ENCODE results near the gene ATP5F1D. TPM values are rescaled to one million over a fixed set of nuclear protein-coding genes. Genes with fewer than 3 reads are reported as not detected.
A peak's percentile ranks its signal among the peaks of the same experiment; 100 is the strongest.

ATP5F1D gene
- total and polyA plus RNA-seq, 2 of the 8 experiments (the other 6 are each of a cell fraction or from before 2014, with no cell fraction given): 174 to 249 TPM

DNA sequence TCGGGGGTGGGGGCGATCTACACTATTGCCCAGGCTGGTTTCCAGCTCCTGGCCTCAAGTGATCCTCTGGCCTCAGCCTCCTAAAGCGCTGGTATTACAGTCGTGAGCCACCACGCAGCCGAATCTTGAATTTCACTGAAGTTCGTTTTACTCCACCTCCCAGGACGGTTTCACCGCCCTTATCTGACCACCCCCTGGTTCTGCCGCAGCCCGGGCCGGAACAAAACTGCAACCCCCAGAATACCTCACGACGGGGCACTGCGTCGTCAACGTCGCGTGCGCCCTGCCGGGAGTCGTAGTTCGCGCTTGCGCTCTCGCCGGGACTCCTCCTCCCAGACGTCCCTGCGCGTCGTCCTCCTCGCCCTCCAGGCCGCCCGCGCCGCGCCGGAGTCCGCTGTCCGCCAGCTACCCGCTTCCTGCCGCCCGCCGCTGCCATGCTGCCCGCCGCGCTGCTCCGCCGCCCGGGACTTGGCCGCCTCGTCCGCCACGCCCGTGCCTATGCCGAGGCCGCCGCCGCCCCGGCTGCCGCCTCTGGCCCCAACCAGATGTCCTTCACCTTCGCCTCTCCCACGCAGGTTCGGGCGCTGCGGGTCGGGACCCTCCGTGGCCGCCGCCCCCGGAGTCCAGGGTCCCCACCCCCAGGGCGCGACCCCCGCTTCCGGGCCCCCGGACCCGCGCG, at the start of gene ATP5F1D (continued):
- TF ChIP-seq ZNF274 (IDR thresholded peaks at IDR 0.05; ENCODE audit: borderline replicate concordance, extremely low read depth, low read length) (no peak), TBP (IDR thresholded peaks at IDR 0.05; ENCODE audit: low read depth, low read length) (no peak), YY1 (IDR thresholded peaks at IDR 0.05; ENCODE audit: low read depth, low read length) (no peak), ASH2L (IDR thresholded peaks at IDR 0.05; ENCODE audit: low read length) (peak; percentile 20), BACH1 (IDR thresholded peaks at IDR 0.05; ENCODE audit: low read length) (no peak), RAD21 (IDR thresholded peaks at IDR 0.05 in 1 of 2, conservative IDR thresholded peaks at IDR 0.05 in 1 of 2; ENCODE audit: low read depth in 2 of 2, low read length in 2 of 2) (no peak), SIRT6 (IDR thresholded peaks at IDR 0.05; ENCODE audit: low read length) (no peak), MAFK (IDR thresholded peaks at IDR 0.05; ENCODE audit: low read depth, low read length) (no peak), JUN (IDR thresholded peaks at IDR 0.05; ENCODE audit: low read depth, low read length) (no peak), POLR2A (IDR thresholded peaks at IDR 0.05; ENCODE audit: control extremely low read depth in 1 of 2, low read depth in 2 of 2, low read length in 2 of 2) (no peak), SP1 (IDR thresholded peaks at IDR 0.05; ENCODE audit: low read depth, low read length) (no peak), EP300 (IDR thresholded peaks at IDR 0.05; ENCODE audit: borderline replicate concordance in 1 of 2, low read depth in 2 of 2, low read length in 2 of 2) (no peak), SP4 (IDR thresholded peaks at IDR 0.05; ENCODE audit: low read length) (no peak), SIN3A (conservative IDR thresholded peaks at IDR 0.05 in 1 of 2, IDR thresholded peaks at IDR 0.05 in 1 of 2; ENCODE audit: low read depth in 1 of 2, low read length in 2 of 2) (peak in 1 of 2 experiments; percentile 77; a peak in 2 of 4 replicates), TCF12 (IDR thresholded peaks at IDR 0.05; ENCODE audit: low read depth, low read length) (no peak), KDM1A (IDR thresholded peaks at IDR 0.05; ENCODE audit: borderline replicate concordance, low read length) (no peak), CHD2 (IDR thresholded peaks at IDR 0.05; ENCODE audit: low read length) (0 out of 2 replicates have a peak, but pooled peaks have one; percentile 23), CBX5 (IDR thresholded peaks at IDR 0.05; ENCODE audit: low read depth, low read length) (no peak), TAF7 (optimal IDR thresholded peaks at IDR 0.05; ENCODE audit: borderline replicate concordance, low read depth, low read length) (no peak), CEBPB (IDR thresholded peaks at IDR 0.05; ENCODE audit: low read depth, low read length) (no peak)
- TF ChIP-seq, protein P1, sequence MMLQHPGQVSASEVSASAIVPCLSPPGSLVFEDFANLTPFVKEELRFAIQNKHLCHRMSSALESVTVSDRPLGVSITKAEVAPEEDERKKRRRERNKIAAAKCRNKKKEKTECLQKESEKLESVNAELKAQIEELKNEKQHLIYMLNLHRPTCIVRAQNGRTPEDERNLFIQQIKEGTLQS (IDR thresholded peaks at IDR 0.05; ENCODE audit: insufficient read depth, low read depth, low read length): peak; percentile 72
- TF ChIP-seq, protein P2, sequence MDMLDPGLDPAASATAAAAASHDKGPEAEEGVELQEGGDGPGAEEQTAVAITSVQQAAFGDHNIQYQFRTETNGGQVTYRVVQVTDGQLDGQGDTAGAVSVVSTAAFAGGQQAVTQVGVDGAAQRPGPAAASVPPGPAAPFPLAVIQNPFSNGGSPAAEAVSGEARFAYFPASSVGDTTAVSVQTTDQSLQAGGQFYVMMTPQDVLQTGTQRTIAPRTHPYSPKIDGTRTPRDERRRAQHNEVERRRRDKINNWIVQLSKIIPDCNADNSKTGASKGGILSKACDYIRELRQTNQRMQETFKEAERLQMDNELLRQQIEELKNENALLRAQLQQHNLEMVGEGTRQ (IDR thresholded peaks at IDR 0.05; ENCODE audit: low read length): no peak

Measured in H1 (cell line).